KOPT-K1 (cell line): ENCODE measurements around the gene SMIM7.

ENCODE experiments used
- H3K27ac ChIP-seq: fragments of 200-600 bp; sonication (generic); 2 replicates; pipeline ENCODE4 v1.5.1; 2016; ENCODE audit warnings: antibody characterized with exemption, mild to moderate bottlenecking, low read depth, low read length; ENCODE audit not compliant: poor library complexity, severe bottlenecking
- H3K36me3 ChIP-seq: fragments of 200-600 bp; sonication (generic); 2 replicates; pipeline ENCODE4 v1.5.1; 2017; ENCODE audit warnings: antibody characterized with exemption, mild to moderate bottlenecking, low read length, moderate library complexity; ENCODE audit not compliant: insufficient read depth
- H3K9me3 ChIP-seq: fragments of 200-600 bp; sonication (generic); 2 replicates; pipeline ENCODE4 v1.5.1; 2017; ENCODE audit warnings: antibody characterized with exemption, low read length, mild to moderate bottlenecking; ENCODE audit not compliant: insufficient read depth, poor library complexity, severe bottlenecking

The SMIM7 gene

DNA sequence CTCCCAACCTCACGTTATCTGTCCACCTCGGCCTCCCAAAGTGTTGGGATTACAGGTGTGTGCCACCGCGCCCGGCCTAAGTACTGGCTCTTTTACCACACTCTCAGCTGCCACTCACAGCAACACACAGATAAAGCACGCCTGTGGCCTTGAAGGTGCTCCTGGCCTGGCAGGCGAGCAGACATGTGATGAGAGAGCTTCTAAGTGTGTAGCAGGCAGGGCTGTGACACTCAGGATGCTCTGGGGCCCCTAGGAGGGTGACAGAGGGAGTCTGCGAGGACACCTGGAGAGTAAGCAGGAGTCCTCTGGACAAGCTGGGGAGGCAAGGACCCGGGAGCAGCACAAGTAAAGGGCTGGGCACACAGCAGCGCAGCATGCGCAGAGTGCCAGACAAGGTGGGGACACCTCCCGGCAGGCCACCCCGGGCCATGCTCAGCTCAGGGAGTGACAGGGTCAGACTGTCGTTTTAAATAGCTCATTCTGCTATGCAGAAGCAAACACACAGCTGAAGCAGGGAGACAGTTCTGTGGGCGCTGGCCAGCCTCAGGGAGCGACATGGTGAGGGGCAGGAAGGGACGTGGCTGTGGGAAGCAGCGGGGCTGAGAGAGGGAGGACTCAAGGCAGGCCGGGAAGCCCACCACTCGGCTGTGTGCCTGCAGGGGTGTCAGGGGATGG is 58.4 kb downstream of the SMIM7 start:
- no peaks in the 10 kb centered on the region for H3K36me3 ChIP-seq
- H3K27ac ChIP-seq, result no peak overlapping the region
- no peaks in the 10 kb centered on the region for H3K9me3 ChIP-seq

GRCh38 chr19:16600824-16601223 is 59.1 kb downstream of the SMIM7 start:
- H3K27ac ChIP-seq, result no peak overlapping the region
- no peaks in the 10 kb centered on the region for H3K9me3 ChIP-seq
- H3K36me3 ChIP-seq, result no peaks in the 10 kb centered on the region

DNA sequence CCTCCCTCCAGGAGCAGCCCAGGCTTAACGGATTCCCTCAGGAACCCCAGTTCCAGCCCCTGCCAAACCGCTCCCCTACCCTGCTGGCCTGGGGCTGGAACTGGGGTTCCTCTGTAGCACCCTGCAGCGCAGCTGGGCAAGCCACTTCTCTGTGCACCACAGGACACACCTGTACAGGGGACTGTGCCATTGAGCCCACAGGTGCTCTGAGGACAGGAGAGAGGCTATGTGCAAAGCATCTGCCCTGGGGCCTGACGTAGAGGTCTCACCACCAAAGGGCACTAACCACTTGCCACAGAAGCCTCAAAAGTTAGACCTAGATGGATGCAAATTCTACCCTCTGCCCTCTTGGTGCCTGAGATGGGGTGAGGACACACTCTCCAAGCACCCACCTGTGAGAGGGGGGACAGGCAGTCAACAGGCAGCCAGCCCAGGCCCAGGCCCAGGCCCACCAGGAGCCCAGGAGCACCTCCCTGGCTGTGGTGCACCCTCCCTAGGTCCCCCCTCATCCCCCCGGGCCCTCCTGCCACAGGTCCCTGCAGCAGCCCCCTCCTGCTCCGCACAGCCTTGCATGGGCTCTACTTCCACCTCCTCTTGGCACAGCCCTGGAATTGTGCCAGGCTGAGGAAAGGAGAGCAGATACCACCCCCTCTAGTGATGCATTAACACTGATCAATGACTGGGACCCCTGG is 60.1 kb downstream of the SMIM7 start:
- H3K27ac ChIP-seq, result no peak overlapping the region
- H3K9me3 ChIP-seq, result no peaks in the 10 kb centered on the region
- H3K36me3 ChIP-seq, result no peaks in the 10 kb centered on the region

DNA sequence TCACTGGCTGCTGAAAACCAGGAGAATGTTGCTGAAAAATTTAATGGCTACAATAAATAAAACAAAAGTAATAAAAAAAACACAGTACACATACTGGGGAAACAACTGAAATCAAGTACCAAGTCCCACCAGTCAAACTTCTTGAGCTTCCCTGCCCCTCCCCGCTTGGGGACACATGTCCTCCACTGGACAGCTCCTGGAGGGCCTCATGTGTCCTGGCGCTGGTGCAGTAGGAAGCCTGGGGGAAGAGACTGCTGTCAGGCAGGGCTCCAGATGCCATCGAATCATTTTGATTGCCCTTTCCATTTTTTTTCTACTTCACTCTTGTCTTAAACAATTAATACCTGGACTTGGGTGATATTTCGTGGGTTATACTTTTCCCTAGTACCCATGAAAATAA is 61.1 kb downstream of the SMIM7 start:
- Histone ChIP-seq H3K9me3 (no peaks in the 10 kb centered on the region), H3K36me3 (no peaks in the 10 kb centered on the region), H3K27ac (no peak overlapping the region)

DNA sequence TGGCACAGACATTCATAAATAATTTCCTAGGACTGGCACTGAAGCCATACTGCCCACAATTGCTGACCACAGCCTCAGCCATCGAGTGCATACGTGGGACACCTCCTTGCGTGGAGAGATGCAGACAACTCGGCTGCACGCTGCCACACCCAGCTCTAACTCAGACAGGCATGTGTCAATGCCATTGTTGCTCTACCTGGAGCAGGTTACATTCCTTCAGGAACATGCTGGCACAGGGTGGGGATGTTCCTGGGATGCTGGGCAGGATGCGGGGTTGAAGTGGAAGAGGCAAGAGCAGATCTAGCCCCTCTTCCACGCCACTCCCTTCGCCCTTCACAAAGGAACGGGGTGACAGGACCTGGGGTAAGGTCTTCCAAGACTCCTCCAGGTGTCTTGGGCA is 63.5 kb downstream of the SMIM7 start:
- H3K9me3 ChIP-seq, result no peaks in the 10 kb centered on the region
- no peaks in the 10 kb centered on the region for H3K36me3 ChIP-seq
- no peak overlapping the region for H3K27ac ChIP-seq
